ENCODE measurements around the gene SLC4A1.
"Not testable (repeated sequence)": the region's sequence is repeated elsewhere in the genome, so short reads cannot be mapped to it uniquely, and the experiment has no call there.

The SLC4A1 gene

DNA sequence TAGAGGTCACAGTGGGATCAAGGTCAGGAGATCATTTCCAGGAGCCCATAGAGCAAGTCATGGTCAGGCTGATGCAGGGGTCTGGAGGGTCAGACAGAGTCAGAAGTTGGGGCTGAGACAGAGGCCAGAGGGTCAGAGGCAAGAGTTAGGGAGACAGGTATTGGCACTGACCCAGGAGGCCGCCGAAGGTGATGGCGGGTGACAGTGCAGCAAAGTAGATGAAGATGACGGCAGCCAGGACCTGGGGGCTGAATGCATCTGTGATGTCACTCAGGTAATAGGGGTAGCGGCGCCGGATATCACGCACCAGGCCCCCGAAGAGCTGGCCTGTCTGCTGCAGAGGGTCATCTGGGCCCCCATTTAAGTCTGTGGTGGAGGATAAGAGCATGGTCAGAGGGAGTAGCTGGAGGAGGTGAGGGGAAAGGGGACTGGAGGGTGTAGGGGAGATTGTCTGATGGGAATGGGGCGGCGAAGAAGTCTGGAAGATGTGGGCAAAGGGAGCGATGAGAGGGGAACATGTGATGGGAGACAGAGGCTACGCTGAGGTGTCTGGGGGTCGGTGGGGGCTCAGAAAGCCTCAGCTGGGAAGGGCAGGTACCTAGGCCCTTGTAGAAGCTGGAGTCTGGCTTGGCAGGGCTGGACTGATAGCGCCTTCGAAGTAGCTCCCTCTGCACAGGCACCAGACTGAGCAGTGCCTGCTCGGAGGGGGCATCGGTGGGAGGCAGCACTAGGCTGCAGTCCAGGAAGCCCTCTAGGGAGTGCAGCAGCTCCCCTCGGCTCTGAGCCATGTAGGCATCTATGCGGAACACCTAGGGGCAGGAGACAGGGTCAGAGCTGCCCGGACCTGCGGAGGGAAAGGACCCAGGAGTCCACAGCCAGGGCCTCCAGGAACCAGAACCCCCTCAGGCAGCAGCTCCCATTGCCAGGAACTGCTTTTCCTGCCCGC, 9.8 kb downstream of the SLC4A1 start:
- DNase-seq (ENCODE audit: low read depth, low spot score): no peak

DNA sequence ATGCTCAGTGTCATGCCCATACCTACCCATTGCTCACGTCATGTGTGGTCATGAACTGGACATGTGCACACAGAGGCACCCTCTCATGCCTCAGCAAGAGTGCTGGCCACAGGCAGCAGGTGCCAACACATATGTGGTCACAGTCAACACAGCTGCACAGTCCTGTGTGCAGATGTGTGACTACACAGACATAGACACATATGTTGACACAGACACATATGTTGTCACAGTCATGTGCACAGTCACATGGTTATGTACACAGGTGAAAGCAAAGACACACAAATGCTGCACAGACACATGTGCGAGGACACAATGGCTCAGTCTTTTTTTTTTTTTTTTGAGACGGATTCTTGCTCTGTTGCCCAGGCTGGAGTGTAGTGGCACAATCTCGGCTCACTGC, 11.3 kb downstream of the SLC4A1 start:
- no peak for DNase-seq (ENCODE audit: low read depth, low spot score)

DNA sequence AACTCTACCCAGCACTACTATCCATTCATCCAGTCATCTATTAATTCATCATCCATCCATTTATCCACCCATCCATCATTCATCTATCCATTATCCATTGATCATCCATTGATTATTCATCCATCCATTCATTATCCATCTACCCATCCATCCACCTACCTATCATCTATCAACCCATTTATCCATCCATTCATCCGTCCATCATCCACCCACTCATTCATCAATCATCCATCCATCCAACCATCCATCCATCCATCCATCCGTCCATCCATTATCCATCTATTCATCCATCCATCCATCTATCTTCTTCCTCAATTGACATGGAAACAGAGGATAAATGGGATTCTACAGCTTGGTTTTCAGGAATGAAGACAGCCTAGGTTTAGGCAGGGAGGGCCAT, 12.0 kb downstream of the SLC4A1 start:
- DNase-seq (ENCODE audit: low read depth, low spot score): no peak

DNA sequence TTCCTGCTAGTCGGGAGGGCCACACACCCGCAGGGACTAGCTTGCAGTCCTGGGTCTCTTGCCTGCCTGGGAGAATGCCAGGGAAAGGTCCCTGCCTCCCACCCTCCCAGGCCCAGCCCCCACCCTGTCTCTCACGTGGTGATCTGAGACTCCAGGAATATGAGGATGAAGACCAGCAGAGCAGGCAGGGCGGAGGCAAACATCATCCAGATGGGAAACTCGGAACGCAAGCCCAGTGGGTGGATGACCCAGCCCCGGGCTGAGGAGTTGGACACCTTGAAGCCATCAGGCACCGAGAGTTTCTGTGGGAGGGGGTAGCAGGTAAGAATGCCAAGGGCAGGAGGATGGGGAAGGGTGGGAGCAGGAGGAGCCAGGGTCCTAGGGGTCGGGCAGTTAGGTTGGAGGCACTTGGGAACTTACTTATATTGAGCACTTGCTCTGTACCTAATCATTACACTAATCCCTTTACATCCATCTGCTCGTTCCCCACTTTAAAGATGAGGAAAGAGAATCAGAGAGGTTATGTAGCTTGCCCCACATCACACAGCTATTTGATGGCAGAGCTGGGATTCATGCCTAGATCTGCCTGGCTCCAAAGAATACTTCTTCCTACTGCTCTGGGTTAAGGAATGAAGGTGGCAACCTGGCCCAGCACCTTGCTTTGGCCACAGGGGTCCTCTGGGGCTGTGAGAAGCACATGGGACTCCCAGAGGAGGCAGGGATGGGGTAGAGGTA, 13.4 kb downstream of the SLC4A1 start:
- DNase-seq (ENCODE audit: low read depth, low spot score): no peak

DNA sequence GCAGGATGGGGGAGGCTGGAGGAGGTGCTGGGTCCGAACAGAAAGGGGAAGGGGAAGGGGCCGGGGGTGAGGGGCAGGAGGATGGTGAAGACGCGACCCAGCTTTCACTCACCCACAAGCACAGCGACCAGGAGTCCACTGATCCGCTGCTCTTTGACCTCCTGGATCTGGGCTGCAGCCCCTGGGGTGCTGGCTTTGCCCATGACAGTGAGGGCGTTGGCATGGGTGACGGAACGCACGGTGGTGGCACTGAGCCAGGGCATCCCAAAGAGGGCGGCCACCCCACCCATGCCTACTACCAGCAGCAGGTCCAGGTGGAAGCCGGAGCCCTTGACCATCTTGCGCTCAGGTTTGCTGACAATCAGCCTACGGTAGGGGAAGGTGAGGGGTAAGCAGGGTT, 14.9 kb downstream of the SLC4A1 start:
- no peak for DNase-seq (ENCODE audit: low read depth, low spot score)

DNA sequence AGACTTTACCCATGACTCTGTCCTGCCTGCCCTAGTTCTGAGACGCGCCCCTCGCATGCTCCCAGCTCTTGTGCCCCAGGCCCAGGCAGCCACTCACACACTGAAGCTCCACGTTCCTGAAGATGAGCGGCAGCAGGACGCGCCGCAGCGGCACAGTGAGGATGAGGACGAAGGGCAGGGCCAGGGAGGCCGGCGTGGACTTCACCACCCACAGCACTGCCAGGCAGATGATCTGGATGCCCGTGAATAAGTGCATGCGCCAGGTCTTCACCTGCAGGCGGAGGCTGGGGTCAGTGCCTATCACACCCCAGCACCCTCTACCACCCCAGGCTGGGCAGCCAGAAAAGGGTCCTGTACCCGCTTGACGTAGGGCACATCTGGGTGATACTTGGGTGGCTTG, 16.9 kb downstream of the SLC4A1 start:
- DNase-seq (ENCODE audit: low read depth, low spot score): no peak

DNA sequence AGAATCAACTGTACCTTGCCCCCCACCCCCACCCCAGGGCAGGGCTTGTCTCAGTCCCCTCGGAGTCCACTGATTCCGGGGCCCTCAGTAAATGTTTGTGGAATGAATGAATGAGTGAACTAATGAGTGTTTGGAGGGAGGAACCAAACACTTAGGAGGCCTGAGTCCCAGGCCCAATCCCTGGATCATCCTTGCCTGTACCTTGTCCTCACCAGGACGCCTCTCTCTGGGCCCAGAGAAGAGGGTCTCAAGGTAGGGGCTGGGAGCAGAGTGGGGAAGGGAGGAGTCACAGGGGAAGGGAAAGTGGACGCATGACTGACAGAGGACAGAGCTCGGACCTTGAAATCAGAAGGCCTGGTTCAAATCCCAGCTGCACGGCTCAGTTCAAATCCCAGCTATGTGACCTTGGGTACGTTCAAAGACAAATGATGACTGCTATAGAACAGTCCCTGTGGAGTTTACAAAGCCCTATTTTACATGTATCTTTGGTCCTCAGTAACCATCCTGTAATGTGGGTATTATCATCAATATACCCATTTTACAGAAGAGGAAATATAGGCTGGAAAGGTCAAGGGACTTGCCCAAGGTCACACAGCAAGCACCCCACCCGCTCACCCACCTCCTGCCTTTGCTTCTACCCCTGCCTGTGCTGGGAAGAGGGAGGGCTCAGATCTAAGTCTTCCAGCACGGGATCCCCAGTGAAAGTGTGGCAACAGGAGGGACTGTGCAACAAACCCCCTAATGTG, 18.3 kb downstream of the SLC4A1 start:
- DNase-seq (ENCODE audit: low read depth, low spot score): no peak

DNA sequence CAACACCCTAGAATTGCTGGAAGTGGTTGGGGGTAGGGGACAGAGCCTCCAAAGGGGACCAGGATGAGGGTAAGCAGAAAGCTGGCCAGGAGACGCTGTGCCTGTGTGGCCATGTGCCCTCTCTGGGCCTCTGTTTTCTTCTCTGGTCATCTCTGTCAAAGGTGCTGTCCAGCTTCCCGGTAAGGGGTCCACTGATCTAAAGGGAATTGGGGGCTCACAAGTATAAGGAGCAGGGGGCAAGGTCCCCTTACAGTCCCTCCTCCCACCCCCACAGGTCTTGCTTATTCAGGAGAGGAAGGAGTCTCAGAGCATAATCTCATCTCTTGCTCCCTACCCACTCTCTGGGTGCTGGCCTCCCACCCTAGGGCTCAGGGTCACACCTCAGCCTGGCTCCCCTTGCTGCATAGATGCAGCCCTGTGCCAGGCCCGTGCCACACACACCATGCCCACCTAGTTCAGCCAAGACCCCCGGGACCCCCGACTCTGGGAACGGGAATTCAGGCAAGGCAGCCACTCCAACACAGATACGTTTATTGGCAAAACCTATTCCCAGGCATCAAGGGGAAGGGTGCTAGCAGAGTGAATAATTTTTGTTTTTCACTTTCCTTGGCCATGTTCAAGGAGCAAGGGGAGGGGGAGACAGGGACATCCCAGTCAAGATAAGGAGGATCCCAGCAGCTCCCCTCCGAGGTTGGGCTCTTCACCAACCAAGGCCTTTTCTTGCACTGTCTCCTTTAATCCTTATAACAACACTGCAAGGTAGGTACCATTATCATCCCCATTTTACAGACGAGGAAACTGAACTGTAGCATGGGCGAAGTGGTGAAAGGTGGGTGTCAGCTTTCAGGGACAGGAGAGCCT, 19.8 kb downstream of the SLC4A1 start:
- no peak for DNase-seq (ENCODE audit: low read depth, low spot score)

DNA sequence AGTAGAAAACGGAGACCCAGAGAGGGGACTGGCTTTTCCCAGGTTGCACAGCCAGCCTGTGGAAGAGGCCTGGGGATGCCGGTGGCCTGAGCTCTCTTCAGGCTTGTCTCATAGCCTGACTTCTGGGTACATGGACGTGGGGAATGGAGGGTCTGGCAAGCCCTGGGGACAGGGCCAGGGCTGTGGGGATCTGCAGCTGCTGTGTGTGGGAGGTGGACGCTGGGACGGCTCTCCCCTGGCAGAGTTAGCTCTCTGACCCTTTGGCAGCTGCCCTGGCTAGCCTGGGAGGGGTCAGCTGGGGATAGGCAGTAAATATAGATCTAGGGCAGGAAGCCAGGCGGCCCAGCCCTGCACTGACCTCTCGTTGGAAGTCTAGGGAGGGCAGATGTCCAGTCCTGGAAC, 20.5 kb downstream of the SLC4A1 start:
- no peak for DNase-seq (ENCODE audit: low read depth, low spot score)

DNA sequence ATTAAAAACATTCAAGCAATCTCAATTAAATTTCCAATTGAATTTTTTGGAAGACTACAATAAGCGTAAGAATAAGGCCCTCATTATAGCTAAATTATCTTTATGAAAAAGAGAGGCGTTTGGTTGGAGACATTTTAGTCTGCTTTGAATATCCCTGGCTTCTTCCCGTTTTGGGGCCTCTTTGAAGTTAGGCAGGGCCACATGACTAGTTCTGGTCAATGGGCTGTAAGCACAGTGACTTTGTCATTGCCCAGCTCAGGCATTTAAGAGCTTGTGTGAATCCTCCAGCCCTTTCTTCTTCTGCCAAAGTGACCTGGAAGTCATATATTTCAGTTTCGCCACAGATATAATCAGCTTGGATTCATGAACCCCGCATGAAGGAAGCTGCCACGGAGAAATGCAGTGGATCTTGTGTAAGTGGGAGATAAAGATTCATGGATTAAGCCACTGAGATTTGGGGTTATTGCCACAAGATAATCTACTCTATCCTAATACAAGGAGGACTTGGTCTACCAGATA, 26.8 kb downstream of the SLC4A1 start:
- DNase-seq (ENCODE audit: low read depth, low spot score): no peak

DNA sequence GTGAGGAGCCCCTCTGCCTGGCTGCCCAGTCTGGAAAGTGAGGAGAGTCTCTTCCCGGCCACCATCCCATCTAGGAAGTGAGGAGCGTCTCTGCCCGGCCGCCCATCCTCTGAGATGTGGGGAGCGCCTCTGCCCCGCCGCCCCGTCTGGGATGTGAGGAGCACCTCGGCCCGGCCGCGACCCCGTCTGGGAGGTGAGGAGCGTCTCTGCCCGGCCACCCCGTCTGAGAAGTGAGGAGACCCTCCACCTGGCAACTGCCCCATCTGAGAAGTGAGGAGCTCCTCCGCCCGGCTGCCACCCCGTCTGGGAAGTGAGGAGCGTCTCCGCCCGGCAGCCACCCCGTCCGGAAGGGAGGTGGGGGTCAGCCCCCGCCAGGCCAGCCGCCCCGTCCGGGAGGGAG, 30.0 kb downstream of the SLC4A1 start:
- DNase-seq (ENCODE audit: low read depth, low spot score): not testable (repeated sequence)

DNA sequence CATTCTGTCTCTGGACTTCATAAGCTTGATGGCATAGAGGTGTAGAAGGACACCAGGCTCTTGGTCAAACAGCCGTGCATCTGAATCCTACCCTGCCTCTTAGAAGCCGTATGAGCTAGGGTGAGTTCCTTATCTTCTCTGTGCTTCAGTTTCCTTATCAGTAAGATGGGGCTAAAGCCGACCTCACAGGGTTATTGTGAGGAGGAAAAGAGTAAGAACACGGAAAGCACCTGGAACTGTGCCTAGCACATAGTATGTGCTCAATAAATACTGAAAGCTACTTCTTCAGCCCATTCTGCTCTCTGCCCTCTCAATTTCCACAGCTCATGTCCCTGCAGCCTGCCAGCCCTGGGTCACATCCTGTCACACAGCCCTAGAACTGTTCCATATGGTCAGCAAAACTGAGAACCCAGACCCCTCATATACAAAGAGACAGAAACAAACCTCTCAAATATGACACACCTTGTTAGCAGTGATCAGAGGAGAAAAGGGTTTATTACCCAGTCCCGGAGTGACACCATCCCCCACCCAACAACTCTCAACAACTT, 31.4 kb downstream of the SLC4A1 start:
- DNase-seq (ENCODE audit: low read depth, low spot score): no peak

DNA sequence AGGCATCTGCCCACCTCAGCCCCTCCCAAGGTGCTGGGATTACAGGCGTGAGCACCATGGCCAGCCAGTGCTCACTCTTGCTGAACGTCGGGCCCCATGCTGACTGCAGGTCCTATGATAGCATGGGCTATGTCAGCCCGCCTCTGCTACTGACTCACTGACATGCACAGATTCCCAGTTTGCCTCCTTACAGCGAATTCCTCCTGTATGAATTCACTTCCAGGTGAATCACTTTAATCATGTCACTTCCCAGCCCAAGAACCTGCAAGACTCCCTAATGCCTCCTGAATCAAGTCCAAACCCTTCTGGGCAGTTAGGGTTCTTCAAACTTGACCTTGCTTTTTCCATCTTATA, 32.4 kb downstream of the SLC4A1 start:
- no peak for DNase-seq (ENCODE audit: low read depth, low spot score)

DNA sequence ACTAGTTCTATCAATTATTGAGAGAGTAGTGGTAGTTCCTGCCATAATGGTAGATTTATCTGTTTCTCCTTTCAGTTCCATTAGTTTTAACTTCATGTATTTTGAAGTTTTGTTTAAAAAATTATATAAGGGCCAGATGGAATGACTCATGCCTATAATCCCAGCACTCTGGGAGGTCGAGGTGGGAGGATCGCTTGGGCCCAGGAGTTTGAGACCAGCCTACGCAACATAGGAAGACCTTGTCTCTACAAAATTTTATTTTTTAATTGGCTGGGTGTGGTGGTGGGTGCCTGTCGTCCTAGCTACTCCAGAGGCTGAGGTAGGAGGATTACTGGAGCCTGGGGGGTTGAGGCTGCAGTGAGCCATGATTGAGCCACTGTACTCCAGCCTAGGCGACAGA, 34.4 kb downstream of the SLC4A1 start:
- no peak for DNase-seq (ENCODE audit: low read depth, low spot score)

DNA sequence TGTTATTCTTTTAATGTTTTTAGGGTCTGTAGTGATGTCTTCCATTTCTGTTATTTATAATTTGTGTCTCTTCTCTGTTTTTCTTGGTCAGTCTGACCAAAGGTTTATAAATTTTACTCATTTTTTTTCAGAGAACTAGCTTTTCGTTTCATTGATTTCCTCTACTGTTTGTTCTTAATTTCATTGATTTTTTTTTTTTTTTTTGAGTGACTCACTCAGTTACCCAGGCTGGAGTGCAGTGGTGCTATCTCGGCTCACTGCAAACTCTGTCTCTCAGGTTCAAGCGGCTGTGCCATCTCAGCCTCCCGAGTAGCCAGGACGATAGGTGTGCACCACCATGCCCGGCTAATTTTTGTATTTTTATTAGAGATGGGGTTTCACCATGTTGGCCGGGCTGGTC, 35.9 kb downstream of the SLC4A1 start:
- DNase-seq (ENCODE audit: low read depth, low spot score): no peak

DNA sequence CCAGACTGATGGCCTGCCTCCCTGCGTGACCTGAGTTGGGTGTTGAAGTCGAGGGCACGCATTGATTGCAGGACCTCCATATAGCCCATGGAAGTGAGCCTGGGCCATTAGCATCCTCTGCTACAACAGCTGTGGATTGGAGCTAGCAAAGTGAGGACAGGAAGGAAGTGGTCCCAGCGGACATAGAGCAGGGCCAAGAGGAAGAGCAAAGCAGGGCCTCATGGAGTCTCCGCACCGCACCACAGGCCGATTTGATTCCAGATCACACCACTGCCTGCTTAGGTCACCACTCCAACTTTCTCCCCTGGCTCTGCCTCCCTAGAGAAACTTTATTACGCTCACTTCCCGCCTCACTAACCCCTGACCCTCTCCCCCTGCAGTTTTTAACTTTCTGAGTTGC, 37.8 kb downstream of the SLC4A1 start:
- no peak for DNase-seq (ENCODE audit: low read depth, low spot score)

DNA sequence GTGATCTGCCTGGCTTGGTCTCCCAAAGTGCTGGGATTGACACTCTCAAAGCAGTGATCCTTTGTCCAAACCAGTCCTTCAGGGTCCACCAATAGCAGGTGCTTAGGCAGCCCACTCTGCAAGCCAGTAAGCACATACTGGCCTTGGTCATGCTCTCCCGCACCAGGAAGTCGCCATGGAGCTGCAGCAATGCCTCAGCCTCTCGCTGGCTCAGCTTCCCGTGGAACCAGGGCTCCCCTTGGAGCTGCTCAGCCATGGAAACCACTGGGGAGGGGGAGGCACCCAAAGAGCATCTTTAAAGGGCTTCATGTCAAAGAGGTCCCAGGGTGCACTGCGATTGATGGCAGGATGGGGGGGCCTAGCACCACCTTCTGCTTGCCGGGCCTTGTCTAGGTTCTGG, 38.8 kb downstream of the SLC4A1 start:
- DNase-seq (ENCODE audit: low read depth, low spot score): no peak

DNA sequence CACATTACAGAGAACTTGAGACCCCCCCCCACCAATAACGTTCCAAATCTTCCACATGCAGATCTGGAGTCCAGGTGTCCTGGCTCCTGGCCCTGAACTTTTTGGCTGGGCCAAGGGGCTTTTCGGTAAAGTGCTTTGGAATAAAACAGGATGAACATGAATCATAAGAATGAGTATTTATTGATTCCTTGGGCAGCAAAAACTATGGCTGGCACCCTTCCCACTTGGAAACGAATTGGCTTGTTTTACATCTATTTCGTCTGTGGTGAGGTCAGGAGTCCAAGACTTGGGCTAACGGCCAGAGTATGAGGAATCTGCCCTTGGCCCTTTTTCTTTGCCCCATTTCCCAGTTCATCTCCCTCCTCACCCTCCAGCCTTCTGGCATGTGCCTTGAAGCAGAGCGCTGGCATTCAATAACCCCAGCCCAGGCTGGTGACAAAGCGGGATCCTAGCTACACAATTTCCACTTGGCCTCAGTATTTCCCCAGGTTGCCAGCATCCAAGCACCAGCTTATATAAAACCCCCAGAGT, 44.3 kb downstream of the SLC4A1 start:
- no peak for DNase-seq (ENCODE audit: low read depth, low spot score)

DNA sequence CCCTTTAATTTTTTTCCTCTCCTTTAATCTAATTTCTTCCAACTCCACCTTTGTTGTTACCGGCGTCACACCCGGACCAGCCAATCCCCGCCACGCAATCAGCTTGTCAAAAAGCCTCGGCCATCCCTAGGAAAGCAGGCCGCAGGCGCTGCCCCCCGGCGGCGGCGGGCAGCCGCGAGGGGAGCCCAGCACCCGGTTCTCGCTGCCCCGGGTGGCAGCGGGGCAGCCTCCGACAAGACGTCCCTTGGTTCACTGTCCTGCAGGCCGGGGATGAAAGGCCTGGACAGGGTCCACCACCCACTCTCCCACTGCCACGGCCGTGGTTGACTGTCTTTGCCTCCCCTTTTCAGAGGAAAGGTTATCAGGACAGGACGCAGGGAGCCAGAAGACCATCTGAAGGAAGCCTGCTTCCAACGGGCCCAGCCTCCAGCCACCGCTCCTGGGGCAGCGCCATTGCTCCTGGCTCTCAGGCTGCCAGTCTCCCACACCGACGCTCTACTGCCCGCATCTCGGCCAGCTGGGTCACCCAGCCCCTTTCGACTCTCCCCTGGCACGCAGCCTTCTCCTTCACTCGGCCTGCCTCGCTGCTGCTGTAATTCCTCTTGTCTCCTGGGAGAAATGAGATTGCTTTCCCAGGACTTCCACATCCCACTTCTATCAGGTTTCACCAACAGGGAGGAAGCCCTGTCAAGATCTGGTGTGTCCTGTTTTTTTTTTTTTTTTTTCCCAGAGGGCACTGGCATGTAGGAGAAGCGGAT, 45.6 kb downstream of the SLC4A1 start:
- DNase-seq (ENCODE audit: low read depth, low spot score): no peak

DNA sequence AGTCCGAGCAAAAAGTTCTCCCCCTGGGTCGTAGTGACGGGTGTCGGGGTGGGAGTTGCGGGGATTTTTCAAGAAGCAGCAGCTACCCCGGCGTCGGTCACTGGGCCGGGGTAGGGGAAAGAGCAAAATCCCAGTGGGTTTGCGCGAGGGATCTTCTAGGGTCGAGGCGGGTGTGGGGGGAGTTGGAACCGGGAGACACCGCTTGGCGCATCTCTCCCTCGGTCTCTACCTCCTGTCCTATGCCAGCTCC, 46.1 kb downstream of the SLC4A1 start:
- no peak for DNase-seq (ENCODE audit: low read depth, low spot score)

Data from activated CD4-positive, CD25-positive, alpha-beta regulatory T cell treated with anti-CD3 and anti-CD28 coated beads, Interleukin-2, amount 50 U/mL, for 16 hours (primary cell).